Astrocyte (in vitro differentiated cells and primary cell): ENCODE data around the gene ZC3H13.

Source experiments
- CTCF ChIP-seq: IDR thresholded peaks from 2 replicates; pipeline ENCODE4 v1.5.1; 2011; ENCODE audit warnings: low read depth, mild to moderate bottlenecking, inconsistent platforms, low read length, moderate library complexity; ENCODE audit not compliant: insufficient read depth
- EZH2 ChIP-seq: IDR thresholded peaks from 2 replicates; pipeline ENCODE4 v1.6.1; 2012; ENCODE audit warnings: mild to moderate bottlenecking, low read length, inconsistent platforms; ENCODE audit not compliant: insufficient read depth

- TF ChIP-seq EZH2 (no peak), CTCF (no peak)
Measured at GRCh38 chr13:46052319-46053161, at the start of gene ZC3H13.
